HG03135 (cell line): ENCODE data around the gene CLCN7.

Experiments
- ATAC-seq: cut with Tn5 transposase; IDR thresholded peaks from one replicate; pipeline ENCODE4 v1.9.1; 2021; ENCODE audit warnings: mild to moderate bottlenecking, moderate library complexity; ENCODE audit not compliant: unreplicated experiment

CLCN7 gene

DNA sequence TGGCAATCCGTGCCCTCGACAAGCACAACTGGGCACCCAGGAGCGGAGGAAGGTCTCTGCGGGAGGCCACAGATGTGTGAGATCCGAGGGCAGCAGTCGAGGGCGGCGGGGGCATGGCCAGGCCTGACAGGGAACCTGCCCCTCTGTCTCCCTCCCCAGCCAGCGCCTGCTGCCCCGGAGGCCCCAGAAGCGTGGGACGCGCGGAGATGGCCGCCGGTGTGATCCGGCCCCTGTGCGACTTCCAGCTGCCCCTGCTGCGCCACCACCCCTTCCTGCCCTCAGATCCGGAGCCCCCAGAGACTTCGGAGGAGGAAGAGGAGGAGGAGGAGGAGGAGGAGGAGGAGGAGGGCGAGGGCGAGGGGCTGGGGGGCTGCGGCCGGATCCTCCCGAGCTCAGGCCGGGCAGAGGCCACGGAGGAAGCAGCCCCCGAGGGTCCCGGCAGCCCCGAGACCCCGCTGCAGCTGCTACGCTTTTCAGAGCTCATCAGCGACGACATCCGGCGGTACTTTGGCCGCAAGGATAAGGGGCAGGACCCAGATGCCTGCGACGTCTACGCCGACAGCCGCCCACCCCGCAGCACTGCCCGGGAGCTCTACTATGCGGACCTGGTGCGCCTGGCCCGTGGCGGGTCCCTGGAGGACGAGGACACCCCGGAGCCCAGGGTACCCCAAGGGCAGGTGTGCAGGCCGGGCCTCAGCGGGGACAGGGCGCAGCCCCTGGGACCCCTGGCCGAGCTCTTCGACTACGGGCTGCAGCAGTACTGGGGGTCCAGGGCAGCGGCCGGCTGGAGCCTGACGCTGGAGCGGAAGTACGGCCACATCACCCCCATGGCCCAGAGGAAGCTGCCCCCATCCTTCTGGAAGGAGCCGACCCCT, 42.2 kb downstream of the CLCN7 start:
- no peak for ATAC-seq

DNA sequence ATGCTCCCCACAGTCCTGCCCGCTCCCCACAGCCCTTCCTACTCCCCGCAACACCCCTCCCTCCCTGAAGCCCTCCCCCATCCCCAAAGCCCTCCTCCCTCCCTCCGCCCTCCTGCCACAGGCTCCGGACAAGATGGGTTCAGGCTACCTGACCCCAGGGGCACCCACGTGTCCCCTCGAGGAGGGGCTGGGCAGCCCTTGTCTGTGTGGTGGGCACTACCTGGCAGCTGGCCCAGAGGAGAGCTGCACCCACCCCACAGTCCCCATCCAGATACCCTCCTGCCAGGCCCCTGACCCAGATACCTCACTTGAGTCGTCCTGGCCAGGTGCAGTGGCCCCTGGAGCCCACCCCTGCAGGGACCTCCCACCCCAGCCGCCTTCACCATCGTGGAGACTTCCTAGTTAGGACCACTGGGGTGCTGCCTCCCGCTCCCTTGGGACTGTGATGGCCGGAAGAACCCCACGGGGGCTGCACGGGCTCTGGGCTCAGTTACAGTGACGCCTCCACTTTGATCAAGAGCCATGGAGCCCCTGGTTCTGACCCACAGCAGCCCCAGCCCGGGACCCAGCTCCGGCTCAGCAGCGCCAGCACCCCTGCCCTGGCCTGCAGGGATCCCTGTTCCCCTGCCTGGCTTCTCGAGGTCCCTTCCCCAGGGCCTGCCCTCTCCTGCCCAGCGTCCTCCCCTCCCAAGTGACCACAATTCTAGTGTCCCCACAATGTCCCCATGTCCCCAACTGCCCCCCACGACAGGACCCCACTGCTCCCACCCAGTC, 43.1 kb downstream of the CLCN7 start:
- no peak for ATAC-seq

DNA sequence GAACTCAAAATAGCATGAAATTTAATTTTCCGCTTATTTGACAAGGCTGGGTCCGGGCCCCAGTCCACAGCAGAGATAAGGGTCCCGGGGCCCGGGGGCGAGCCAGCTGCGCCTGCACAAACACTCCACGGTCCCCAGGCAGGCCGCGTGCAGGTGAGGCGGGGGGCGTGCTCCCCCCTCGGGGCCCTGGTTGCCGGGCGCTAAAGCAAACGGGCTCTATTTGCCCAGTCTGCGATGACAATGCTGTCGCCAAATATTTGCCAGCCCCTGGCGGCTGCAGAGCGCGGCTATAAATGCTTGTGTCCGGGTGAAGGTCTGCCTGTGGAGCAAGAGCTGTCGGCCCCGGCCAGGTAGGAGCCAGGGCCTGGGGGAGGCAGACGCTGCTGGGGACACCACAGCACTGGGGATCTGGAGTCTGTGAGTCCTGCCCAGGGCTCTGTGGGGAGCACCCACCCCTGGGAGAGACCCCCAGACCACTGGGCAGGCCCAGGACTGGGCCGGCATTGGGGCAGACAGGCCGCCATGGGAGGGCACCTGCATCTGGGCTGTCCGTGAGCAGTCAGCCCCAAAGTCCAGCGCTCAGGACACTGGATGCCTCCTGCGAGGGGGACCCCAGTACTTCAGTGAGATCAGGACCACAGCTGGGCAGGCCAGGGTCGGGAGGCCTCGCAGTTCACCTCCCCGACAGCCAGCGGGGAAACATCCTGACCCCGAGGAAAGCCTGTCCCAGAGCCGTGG, 43.9 kb downstream of the CLCN7 start, which contains the start of gene PERCC1:
Gene PERCC1 (plus strand): TSS at position 320 of the 738 bp plus-strand sequence. CDS start 1,516 bp downstream, outside the sequence.
- ATAC-seq = no peak

DNA sequence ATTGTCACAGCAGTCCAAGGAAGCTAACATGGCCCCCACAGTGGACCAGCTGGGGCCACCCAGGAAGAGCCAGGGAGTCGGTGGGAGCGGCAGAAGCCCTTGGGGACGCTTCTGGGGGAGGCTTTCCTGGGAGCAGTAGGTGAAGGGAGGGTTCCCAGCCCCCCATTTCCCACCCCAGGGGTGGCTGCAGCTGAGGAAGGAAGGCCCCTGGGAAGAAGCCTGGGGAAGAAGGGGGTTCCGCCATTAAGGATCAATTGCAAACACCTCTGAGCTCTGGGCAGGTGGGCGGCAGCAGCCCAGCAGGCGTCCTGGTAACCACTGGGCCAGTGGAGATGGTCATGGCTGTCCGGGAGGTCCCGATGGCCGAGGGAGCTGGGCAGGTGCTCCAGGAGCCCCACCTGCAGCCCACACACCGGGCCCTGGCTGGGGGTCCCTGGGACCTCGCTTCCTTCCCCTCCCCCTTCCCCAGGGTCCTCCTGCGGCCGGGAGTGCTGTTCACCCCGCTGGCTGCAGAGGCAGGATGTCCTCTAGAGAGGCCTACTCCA, 44.5 kb downstream of the CLCN7 start:
- no peak for ATAC-seq

DNA sequence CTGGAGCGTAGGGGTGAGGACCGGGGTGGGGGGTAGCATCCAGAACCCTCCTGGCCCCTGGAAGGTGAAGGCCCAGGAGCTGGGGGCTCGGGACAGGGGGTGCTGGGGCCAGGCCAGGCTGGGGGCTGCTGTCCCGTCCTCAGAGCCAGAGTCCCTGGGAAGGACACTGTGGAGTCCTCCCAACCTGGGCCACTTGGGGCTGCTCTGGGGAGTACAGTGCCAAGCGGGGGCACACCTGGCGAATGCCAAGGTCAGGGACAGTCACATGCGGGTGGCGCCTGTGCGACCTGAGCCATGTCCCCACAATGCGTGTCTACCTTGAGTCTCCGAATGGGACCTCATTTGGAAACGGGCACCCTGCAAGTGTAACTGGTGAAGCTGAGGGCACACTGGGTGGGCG, 45.2 kb downstream of the CLCN7 start:
- ATAC-seq = no peak

DNA sequence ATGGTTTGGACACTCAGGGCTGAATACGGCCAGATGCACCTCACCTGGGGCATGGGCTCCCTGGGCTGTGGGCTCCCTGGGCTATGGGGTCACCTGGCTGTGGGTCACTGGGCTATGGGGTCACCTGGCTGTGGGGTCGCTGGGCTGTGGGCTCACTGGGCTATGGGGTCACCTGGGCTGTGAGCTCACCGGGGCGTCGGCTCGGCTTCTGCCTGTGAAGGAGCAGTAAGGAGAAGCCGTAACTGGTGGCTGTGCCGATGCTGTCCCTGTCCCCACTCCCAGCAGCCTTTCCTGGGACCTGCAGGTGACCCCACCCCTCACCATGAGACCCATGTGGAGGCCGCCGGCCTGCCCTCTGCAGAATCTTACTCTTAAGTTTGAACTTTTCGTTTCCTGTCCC, 45.8 kb downstream of the CLCN7 start:
- ATAC-seq = no peak

DNA sequence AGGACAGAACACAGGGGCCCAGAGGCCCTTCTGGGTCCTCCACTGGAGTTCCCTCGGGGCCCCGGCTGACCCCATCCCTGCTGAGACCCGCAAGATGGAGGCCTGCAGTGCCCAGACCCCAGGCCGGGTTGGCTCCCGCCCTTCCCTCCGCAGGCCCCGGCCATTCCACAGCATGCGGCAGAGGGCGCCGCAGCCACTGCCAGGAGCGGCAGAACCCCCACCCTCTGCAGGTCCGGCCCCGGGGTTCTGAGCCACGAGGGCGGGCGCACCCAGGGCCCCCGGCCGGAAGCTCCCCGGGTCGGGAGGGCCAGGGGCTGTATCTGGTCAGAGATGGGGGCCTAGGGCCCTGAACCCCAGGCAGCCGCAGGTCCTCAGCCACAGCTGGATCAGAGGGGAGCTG, 46.3 kb downstream of the CLCN7 start:
- no peak for ATAC-seq

DNA sequence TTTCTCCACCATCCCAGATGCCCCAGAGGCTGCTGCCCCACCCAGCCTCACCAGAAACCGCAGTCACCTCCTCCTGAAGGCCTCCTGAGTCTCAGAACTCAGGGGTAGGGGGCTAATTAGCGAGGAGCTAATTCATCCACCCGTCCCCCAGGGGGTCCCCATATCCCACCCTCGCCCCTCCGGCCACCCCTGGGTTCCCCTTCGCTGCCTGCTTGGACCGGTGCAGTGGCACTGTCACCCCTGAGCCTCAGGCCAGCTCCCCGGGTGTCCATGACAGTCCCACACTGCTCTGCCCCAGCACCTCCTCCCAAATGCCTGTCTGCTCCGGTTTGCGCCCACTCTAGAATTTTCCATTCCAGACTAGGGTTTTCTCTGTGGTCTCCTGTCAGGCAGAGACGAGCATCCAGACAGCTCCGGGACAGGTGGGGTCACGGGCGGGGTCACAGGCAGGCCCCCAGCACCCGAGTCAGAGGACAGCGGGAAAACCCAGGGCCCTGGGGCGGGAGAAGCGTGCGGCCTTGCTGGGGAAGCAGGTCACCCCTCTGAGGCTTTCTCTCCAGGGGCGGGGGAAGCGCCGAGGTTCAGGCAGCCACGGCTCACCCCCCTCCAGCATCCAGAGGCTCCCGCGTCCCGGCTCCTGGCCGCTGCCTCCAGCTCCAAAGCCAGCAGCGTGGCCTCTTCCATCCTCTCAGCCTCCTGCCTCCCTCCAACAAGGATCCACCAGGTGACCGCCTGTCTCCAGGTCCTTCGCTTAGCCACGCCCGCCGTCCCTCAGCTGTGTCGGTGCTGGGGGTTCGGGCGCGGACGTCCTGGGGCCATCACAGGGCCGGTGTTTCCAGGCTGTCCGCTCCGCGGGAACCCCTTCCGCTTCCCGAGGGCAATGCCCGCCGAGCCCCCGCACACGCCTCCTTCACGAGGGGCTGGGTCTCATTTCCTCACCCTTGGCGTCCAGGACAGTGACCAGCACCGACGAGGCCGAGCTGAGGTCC, 47.1 kb downstream of the CLCN7 start:
- no peak for ATAC-seq

DNA sequence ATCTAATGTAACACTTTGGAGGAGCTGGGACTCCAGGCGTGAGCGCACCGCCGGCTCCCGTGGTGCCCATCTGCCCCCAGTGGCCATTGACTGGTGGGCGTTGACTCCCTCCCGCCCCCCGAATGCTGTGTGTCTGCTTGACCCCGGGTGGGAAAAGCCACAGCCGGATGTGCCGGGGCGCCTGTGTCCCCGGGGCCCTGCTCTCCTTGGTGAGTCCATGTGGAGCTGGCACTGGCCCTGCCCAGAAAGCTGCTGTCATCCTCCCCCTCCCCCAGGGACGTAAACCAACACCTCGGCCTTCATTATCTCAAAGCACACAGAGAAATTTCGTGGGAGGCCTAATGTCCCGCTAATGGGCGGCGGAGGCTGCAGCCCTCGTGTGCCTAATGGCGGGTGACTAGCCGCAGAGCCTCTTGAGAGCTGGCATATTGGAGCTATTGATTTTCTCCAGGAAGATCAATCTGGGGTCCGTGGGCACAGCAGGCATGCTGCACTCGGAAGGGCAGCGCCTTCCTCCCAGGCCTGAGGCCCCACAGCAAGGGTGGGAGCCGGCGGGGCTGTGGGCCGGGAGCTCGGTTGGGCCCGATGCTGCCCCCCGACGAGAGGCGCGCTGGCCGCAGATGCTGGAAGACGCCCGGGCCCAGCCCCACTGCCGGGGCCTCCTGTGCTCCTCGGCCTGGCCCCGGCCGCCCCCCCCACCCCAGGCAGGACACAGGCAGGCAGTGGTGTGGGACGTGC, 47.9 kb downstream of the CLCN7 start:
- ATAC-seq = no peak

DNA sequence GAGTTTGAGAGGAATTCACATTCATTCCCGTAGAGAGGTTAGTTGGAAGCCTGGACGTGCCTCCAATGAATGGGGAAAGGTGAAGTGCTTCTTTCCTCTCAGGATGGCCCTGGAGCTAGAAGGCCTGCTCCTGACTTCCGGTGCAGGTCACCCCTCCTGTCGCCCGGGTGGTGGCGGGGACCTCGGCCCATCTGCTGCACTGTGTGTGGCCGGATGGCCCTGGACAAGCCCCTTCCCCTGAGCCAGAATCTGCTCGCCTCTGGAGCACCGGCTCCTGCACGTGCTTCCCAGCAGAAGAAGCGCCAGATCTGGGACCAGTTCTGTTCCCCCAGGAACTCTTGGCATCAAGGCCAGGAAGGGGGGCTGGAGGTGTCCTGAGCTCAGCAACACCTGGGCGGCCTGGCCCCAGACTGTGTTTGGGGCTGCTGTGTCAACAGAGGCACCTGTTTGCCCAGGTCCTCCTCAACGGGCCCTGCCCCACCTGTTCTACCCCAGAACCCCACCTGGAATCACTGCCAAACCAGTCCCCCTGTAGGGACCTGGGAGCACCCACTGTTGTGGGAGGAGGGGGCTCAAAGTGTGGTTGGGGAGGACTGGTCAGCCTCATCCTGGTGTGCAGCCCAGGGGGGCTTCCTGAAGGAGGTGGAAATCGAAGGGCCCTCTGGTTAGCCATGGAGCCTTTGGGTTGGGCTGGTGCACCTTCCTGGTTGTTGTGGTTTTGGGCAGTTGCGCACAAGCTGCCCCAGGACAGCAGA, 49.0 kb downstream of the CLCN7 start:
- no peak for ATAC-seq

DNA sequence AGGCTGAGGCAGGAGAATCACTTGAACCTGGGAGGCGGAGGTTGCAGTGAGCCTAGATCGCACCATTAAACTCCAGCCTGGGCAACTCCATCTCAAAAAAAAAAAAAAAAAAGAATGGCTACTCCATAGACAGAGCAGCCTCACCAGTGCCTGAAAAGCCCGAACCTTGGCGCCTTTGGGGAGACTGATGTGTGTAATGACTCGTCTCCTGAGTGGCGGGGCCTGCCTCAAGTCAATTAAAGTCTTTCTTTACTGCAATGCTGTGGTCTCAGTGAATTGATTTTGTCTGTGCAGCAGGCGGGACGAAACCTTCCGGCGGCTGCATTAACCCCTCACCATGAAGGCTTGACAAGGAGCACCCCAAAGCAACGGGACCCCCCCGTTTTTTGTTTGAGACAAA, 50.8 kb downstream of the CLCN7 start:
- ATAC-seq = no peak

DNA sequence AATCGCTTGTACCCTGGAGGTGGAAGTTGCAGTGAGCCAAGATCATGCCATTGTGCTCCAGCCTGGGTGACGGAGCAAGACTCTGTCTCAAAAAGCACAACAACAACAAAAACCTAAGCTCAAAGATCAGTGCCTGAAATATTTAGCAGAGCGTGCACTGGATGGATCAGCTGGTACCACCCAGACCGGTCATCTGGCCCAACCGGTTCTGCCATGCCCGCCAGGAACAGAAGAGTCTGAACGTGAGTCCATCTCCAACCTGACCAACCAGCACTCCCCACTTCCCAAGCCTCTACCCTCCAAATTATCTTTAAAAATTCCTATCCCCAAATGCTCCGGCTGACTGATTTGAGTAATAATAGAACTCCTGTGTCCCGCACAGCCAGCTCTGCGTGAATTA, 52.8 kb downstream of the CLCN7 start:
- no peak for ATAC-seq

DNA sequence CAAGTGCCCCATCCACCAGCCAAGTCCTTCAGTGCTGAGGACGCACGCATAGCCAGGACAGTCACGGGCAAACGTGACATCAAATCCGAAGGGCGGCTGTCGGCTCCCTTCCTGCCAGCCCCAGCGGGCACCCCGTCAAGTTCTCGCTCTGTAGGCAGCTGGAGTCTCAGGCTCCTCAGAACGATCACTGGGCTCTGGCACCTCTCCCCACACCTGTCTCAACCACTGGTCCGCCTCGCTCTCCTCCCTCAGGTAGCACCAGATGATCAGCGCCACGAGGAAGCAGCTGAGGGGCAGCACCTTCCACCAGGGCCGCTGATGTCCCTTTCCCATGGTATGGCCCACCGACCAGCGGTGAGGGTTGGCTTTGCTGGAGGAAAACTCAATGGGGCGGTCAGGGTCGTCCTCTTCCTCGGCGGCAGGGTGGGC, 54.7 kb downstream of the CLCN7 start:
- ATAC-seq = peak; percentile 13

DNA sequence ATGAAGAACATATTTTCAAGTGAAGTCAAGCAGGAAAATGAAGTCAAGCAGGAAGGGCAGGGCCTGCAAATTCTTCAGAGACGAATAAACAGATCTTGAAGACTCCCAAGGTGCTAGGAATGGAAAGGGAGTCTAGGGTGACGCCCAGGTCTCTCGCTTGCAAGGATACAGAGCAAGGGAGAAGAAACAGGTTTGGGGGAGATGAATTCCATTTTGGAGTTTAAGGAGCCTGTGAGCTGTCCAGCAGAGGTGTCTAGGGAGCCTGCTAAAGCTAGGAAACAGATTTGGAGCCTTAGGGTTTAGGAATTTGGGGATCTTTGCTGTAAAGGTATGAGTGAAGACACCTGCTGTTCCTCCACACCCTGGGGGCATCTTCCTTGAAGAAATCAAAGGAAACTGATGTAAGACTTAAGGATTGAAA, 58.3 kb downstream of the CLCN7 start:
- ATAC-seq = no peak

DNA sequence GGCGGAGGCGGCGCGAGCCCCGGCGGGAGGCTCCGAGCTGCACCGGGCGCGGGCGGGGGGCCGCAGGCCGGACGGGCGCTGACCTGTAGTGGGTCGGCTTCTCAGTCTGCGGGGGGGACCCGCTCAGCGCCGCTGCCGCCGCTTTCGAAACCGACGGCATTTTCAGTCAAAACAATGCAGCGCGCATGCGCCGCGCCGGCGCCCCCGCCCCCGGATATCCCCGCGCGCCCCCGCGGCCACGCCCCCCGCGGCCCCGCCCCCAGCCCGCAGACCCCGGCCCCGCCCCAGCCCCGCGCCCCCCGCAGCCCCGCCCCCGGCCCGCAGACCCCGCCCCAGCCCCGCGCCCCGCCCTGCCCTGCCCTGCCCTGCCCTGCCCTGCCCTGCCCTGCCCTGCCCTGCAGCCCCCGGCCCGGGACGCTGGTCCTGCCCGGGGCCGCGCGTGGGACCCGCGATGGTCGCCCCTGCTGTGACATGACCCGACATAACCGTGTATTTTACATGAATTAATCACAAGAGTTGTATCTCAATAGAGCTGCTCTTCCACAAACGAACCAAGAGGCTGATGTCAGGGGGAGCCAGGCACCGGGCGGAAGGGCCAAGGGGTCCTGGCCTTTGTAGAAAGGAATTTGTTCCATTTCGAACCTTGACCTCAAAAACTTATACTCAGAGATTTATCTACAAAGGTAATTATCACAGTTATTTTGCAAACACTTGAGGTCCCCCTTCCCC, 60.1 kb downstream of the CLCN7 start, which contains the start of gene UNKL:
Gene UNKL (minus strand): TSS at position 173 of the 729 bp plus-strand sequence. CDS start 13 bp downstream, at position 160.
- ATAC-seq = no peak

DNA sequence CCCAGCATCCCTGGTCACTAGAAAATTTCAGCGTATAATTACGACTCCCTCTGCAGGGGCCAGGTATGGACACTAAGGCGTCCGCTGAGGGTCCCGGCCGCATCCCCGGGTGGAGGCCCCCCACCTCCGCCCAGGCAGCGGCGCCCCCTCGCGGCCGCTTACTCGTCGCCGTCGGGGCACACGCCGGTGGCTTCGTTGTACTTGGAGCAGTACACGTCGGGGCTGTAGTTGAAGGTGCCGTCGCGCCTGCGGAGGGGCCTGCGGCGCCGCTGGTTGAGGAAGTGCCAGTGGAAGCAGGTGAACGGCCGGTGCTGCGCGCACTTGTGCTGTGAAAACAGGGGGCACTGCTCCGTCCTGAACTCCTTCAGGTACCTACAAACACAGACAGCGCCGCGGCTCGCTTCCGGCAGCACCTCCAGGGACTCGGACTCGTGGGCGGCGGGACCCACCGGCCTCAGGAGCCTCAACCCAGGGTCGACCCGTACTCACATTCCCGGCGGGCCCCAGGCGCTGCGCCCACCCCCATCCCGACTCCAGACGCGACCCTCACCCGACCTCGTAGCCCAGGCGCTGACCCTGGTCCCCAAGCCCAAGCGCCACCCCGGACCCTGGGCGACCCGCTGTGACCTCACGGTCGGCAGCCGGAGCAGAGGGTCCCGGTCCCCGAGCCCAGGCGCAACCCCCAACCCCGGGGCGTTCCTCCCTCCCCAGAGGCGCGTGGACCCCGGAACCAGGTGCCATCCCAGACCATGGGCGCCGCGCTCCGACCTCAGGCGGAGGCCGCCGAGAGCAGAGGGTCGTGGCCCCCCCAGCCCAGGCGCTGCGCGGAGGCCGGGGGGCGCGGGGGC, 60.9 kb downstream of the CLCN7 start:
- ATAC-seq = no peak

DNA sequence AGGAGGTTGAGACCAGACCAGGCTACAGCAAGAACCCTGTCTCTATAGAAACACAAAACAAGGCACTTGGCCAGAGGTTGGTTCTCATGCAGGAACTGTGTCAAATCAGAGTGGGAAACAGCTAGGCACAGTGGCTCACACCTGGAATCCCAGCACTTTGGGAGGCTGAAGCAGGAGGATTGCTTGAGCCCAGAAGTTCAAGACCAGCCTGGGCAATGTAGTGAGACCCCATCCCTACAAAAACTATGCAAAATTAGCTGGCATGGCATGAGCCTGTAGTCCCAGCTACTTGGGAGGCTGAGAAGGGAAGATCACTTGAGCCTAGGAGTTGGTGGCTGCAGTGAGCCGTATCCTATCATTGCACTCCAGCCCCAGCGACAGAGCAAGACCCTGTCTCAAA, 62.0 kb downstream of the CLCN7 start:
- no peak for ATAC-seq
